Globus pallidus (tissue), 1 donor: ENCODE measurements around the gene TMEM53.
"Not testable (repeated sequence)": the region's sequence is repeated elsewhere in the genome, so short reads cannot be mapped to it uniquely, and the experiment has no call there.

Source experiments
- DNase-seq: peaks from one replicate; pipeline ENCODE4 v3.0.0-alpha.2; 2015; ENCODE audit warnings: low spot score

Gene TMEM53

DNA sequence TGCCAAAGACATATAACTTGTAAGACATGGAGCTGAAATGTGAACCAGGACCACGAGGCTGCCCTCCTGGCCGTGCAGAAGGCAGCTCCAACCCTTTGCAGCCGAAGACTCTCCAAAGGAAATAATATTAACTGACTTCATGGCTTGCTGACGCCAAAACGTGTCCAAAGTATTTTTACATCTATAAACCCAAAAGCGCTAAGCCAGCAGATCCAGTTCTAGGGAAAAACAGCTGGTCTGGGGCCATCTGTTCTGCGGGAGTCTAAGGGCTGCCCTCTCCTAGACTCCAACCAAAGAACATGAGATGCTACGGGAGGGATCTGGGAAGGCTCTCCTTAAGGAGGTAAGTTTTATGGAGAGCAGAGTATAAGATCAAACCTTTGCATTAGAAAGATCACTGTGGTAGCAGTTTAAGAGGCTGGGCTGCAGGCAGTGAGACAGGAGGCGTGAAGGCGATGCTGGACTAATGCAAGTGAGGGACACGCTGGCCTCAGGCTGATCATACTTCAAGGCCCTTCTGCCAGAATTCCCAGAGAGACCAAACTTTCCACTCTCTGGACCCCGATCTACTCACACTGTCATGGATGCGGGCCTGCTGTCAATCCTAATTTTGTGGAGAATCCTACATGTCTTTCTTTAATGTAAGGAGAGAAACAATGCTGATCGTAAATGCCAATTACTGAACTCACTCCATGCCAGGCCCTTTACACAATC lies 1.2 kb downstream of the TMEM53 start:
- DNase-seq, result no peak

DNA sequence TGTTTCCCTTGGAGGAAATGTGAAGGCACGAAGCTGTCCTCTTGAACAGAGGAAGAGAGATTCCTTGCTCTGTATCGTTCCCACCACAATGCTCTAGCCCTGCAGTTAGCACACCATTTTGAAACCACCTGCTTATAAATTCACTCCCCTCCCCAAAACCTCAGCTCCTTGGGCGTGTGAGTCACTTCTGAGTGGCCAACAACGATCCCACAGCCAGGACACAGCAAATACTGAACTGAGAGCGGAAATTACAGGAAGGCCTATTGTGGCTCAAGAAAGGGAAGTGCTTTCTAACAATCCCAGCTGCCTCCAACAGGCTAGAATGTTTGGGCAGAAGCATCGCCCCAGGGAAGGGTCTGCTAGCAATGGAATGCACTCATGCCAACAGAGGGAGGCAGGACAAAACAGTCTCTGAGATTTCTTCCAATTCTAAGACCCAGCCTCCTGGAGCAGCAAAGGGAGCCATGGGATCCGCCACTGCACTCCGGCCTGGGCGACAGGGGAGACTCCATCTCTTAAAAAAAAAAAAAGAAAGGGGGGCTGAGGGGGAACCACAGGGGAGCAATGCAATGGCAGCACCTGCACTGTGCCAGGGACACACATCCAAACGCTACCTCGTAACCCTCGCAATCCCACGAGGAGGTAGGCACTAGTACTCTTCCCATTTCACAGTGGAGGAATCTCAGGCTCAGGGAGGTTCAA lies 1.9 kb downstream of the TMEM53 start:
- no peak for DNase-seq

DNA sequence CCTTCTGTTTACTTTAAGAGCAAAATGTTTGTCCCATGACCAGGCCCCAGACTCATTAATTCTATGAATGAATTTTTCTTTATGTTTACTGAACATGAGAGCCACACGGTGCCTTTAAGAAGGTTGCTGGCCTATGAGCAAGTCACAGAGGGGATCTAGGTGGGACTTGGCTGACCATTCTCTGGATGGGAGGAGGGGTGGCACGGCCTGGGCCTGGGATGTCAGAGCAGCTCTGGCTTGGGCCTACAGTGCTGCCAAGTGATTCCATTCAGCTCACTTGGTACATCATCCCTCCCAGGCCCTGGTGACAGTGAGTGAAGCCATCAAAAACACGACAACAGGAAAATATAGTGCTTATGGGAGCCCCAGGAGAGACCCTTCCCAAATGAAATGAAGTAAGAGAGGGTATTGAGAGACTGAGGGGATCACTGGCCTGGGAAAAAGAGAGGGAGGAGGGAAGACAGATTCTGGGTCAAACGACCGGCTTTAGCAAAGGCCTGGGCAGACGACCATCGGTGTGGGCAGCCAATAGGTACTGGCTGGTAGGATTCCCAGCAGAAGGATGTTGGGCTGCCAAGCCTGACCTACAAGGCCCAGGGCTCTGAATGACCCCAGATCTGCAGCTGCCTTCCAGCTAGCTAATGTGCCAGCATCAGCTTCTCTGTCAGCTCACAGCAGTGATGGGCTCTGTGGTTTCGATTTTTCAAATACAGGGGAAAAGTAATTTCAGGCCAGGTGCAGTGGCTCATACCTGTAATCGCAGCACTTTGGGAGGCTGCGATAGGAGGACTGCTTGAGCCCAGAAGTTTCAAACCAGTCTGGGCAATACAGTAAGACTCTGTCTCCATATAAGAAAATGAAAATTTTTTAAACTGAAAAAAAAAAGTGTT lies 3.3 kb downstream of the TMEM53 start:
- DNase-seq, result no peak

DNA sequence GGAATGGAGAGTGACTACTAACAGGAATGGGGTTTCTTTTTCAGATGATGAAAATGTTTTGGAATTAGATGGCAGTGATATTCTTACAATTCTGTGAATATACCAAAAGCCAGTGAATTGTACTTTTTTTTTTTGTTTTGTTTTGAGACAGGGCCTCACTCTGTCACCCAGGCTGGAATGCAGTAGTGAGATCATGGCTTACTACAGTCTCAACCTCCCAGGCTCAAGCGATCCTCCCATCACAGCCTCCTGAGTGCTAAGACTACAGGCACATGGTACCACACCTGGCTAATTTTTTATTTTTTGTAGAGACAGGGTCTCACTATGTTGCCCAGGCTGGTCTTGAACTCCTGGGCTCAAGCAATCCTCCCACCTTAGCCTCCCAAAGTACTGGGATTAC lies 7.6 kb downstream of the TMEM53 start:
- DNase-seq, result not testable (repeated sequence)

DNA sequence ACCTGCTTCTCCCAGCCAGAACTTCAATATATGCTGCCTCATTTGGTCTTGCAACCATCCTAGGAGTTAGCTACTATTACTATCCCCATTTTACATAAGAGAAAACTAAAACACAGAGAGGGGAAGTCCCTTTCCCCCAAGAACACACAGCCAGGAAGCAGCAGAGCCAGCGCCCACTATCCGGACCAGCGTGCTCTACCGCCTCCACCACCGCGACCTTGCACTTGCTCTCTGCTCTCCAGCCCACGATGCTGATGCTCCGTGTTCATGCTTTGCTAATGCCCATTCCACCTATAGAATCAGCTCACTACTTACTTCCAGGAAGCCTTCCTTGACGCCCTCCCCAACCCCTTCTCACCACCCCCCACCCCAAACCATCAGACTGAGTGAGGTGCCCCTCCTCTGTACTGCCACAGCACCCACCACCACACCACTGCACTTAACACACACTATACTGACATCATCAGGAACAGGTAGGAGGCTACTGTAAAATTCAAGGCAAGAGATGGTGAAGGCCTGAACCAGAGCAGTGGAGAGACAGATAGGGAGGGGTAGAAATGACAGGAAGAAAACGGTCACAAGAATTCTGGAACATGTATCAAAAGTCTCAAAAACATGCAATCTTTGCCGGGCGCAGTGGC lies 9.4 kb downstream of the TMEM53 start:
- DNase-seq, result no peak

DNA sequence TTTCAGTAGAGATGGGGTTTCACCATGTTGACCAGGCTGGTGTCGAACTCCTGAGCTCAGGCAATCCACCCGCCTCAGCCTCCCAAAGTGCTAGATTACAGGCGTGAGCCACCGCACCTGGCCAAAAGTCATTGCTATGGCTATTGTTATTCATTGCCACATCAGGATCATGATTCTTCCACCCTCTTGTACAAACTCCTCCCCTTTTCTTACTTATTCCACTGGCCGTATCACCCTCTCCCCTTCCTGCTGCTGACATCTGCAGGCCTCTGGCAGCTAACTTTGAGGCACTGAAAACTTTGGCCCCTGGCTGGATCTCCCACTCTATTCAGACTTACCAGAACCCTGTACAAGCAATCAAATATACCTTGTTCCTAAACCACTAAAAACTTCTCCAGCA lies 10.9 kb downstream of the TMEM53 start:
- DNase-seq, result no peak

DNA sequence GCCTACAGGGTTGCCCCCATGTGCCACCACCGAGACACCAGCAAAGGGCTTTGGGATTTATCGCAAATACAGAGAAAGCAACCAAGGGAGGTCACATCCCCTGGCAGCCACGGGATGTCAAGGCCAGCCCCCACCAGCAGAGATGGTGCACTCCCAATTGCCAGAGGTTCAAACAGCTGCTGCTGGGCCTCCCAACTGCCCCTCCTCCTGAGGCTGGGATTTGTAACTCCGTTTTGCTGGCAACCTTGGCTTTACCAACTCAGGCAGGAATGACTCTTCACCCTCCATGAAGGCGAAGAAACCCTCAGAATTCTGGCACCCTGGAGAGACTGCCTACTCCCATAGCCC lies 11.6 kb downstream of the TMEM53 start:
- no peak for DNase-seq

DNA sequence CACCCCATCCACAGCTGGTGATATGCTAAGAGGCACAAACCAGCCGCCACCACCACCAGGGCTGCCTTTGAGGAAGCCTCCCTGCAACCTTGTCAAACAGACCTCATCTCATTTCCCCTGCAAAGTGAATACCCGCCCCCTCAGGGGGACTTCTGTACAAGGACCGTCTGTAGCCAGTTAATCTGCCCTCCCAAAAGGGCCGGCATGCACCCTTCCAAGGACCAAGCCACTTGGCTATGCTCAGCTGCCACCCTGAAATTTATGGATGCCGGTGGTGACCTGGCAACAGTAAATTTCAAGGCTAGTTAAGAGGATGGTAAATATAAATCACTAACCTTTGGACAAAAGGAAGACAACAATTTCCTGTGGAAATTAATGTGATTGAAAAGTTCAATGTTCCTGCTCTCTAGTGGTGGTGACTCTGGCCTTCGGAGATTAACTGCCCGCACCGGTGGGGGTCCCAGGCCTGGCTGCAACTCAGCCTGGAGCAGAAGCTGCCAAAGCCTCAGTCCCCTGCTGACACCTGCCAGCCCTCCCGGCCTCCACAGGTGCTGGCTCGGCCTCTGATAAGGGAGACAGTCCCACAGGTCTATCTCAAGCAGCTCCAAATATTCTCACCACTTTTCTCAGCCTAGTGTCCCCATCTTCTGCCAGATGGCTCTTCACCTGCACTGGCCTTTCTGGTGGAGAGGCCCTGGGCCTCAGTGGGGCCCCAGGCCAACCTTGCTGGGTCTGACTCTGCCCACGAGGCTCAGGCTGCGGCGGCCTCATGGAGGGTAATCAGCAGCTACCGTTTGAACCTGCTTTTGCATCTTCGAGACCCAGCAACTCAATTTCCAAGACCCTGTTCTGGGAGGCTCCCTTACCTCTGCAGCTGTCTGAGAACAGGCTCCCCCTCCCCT lies 12.2 kb downstream of the TMEM53 start:
- no peak for DNase-seq

DNA sequence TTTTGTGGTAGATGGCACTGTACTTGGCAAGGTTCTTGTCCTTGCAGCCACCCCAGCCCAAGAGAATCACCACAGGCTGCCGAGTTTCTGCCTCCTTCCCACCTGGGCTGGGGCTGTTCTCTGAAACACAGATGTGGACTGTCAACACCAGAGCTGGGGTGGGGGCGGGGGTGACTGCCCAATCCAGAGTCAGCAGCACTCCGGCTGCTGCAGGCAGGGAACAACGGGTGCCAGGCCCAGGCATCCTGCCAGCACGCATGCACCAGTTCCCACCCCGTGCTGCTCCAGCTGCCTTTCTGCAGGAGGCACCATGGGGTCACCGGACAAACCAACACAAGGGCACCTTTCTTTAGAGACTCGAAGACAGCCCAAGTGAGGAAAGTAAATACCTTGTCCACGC lies 14.1 kb downstream of the TMEM53 start:
- peak; percentile 90 for DNase-seq

DNA sequence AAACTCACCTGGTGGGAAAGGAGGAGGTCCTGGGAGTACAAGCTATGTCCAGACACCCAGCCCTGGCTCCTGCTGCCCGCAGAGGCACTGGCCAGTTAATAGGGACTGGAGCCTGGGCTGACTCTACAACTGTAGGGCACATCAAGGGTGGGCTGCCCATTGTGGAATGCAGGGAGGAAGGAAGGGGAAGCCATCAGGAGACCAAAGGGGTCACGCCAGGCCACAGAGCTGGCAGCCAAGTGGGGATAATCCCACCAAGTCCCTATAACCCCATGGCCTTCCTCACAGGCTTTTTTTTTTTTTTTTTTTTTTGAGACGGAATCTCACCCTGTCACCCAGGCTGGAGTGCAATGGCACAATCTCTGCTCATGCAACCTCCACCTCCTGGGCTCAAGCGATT lies 14.7 kb downstream of the TMEM53 start:
- DNase-seq, result no peak

DNA sequence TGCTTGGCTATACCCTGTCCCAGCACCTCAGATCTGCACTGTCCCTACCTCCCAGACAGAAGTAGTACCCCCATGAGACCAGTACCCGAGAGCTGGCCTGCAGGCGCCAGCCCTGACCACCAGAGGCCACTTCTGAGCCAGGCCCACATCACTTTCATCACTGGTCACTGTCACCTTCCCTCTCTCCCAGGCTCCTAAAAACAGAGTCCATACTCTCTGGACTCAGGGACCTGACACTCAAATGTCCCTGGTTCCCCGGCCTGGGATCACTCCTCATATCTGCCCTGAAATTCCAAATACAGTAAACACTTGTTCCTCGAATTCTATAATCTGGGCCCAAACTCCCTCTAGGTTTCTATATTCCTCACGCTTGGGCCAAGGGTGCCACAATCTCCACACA lies 18.7 kb downstream of the TMEM53 start:
- DNase-seq, result no peak

DNA sequence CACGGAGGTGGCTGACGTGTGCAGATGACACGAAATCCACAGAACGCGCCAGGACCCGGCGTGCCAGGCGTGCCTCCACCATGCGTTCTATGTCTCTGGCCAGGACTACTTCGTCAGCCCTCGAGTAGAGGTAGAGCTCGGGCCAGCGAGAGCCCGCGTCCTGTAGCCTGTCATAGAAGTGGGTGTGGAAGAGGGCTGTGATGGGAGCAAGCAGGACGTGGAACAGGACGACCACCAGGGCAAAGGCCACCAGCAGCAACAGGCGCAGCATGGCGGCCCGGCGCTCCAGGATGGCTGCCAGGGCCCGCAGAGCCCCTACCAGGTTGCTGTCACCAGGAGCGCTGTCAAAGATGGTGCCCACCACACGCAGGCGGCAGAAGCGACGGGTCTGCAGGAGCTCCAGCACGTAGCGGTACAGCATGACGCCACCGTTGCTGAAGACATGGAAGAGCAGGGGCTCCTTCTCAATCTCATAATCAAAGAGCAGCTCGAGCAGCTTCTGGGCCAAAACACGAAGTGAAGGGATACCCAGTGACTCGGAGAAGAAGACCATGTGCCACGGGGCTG lies 19.6 kb downstream of the TMEM53 start:
- DNase-seq, result no peak

DNA sequence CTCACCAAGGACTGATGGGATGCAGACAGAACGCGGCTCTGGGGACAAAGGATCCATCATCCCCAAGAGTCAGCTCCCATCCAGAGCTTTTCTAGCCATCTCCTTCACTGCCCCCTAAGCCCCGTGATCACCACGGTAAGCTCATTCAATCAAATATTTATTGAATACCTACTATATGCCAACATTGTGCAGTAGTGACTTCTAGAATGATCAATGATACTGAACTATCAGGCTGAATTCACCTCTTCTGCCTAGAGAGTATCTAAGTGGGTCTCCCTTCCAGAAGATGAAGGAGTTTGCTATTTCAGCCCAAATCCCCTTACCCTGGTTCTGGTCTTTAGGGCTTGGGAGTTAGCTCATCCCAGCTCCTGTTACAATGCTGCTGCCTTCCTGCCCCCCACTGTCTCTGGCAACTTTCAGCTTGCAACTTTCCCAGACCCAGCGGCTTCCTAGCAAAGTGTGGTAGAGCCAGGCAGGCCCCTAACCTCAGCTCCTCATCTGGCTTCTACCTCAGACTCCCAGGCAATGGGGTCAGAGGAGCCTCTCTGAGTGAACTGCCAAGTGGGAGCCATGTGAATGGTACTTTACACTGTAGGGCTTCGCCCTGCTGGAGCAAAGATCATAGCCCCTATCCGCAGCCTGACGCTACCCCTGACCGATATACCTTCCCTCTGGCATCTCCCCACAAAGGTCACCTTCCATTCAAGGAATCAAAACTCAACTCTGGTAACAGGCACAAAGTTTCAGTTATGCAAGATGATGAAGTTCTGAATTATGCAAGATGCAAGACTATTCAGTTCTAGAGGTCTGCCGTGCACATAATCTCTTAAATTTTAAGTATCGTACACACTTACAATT lies 20.9 kb downstream of the TMEM53 start:
- DNase-seq, result no peak

DNA sequence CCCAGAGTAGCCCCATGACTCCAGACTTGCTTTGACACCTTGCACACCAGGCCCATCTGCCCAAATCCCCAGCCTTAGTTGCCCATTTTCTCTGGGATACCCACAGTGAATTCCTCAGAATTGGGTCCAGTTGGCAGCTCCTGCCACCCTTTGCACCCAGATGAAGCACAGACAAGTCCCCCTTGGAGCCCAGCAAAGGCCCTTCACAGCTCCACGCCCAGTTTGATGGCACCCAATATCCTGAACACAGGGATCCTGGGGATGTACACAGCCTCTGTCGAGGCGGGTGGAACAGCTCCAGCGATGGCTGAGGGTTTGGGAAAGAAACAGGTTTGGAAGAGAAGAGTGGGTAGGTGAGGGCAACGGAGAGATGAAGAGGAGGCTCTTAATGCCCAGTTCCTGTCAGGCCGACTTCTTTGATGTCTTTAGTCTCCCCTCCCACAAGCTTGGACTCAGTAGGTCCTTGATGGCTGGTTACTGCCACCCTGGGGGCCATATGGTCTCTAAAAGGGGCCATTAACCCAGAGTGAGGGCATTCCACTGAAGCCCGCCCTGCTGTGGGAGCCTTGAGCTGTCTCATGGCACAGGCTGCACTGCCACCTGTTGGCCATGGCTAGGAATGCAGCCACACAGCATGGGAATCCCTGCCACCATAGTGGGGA lies 21.7 kb downstream of the TMEM53 start:
- peak; percentile 80 for DNase-seq

DNA sequence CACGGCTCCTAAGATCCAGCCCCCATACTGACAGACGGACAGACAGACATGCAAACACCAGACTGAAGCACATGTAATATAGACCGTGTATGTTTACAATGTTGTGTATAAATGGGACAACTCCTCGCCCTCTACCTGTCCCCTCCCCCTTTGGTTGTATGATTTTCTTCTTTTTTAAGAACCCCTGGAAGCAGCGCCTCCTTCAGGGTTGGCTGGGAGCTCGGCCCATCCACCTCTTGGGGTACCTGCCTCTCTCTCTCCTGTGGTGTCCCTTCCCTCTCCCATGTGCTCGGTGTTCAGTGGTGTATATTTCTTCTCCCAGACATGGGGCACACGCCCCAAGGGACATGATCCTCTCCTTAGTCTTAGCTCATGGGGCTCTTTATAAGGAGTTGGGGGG lies 23.2 kb downstream of the TMEM53 start:
- DNase-seq, result no peak

DNA sequence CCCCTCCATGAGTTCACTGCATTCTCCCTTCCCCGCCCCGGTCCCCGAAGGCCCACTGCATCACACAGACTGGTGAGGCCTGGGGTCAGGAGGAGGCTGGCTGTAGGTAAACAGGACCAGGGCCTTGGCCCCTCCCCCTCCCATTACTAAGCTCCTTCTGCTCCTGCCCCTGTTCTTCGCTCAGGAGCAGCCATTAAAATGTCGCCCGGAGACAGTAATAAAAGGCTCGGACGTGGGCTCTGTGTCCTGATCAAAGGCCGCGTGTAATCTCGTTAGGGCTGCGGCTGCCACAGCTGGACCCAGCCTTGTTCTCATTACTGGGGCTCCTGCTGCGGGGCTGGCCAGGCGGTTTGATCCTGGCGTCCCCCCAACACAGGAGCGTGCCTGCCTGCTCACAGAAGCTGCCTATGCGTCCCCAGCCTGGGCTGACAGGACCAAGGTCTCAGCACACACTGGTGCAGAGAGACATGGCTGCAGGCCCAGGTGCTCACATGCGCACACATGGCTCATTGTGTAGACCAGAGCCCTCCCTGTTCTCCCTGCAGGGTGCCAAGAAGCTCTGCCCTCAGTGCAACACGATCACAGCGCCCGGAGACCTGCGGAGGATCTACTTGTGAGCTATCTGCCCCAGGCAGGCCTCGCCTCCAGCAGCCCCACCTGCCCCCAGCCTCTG lies 24.0 kb downstream of the TMEM53 start:
- no peak for DNase-seq

DNA sequence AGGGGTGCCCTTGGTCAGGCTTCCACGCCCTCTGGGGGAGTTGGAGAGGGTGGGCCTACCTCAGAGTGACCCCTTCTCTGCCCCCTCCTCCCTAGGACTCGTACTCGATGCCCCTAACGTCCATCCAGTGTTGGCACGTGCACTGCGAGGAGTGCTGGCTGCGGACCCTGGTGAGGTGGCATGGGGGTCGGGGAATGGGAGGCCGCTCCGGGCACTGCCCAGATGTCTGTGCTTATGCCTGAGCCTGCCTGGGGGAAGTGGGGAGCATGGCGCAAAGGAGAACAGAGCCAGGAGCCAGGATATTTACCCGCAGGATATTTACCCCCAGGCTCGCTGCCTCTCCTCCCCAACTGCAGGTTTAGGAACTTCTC lies 24.5 kb downstream of the TMEM53 start:
- no peak for DNase-seq

DNA sequence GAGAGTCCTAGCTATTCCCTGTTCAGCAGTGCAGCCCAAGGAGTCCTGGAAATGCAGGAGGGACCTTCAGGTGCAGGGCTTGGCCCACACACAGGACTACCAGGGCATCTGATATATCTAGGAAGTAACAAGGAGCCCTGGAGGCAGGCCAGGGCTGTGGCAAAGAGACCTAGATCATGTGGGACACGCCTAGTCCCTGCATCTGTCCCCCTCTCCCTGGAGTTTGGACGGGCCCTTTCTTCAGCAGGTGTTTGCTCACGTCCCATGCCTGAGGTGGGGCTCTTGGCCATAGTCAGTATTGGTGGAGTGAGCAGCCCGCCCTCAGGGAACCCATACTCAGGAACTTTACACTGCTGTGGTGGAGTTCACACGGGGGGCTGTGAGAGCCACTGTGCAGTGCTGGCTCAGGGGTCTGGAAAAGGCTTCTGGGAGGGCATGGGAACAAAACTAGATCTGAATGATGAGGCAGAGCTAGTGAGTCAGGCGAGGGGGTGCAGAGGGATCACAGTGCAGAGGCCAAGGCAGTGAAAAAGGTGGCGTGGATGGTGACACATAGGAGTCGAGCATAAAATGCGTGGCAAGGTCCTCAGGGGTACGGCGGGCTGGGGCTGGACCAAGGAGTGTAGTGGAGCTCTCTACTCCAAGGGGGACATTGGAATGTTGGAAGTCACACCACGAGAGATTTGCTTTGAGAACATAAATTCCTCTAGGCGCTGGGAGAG lies 25.6 kb downstream of the TMEM53 start:
- no peak for DNase-seq
